Neural progenitor cell (in vitro differentiated cells): Measurements from ENCODE around the gene H6PD. TPM values are rescaled to one million over a fixed set of nuclear protein-coding genes. Genes with fewer than 3 reads are reported as not detected.

ENCODE experiments used
- DNase-seq: peaks from one replicate; pipeline ENCODE4 v3.0.0-alpha.2; 2016; ENCODE audit warnings: low spot score
- H2AFZ ChIP-seq: fragments of 200-600 bp; sonication (generic); replicated peaks from 2 replicates; pipeline ENCODE4 v1.6.1; 2016; ENCODE audit warnings: antibody characterized with exemption
- H3F3A ChIP-seq: fragments of 200-600 bp; sonication (generic); 2 replicates; pipeline ENCODE4 v1.6.1; 2016; ENCODE audit warnings: antibody characterized with exemption, low read depth
- H3K27ac ChIP-seq: fragments of 200-600 bp; sonication (generic); 2 replicates; pipeline ENCODE4 v1.5.1; 2016; ENCODE audit warnings: mild to moderate bottlenecking
- H3K27me3 ChIP-seq: fragments of 200-600 bp; sonication (generic); 2 replicates; pipeline ENCODE4 v1.6.1; 2016; ENCODE audit warnings: mild to moderate bottlenecking, moderate library complexity
- H3K36me3 ChIP-seq: fragments of 200-600 bp; sonication (generic); 2 replicates; pipeline ENCODE4 v1.5.1; 2016
- H3K4me1 ChIP-seq: fragments of 200-600 bp; sonication (generic); 2 replicates; pipeline ENCODE4 v1.6.1; 2016; ENCODE audit warnings: mixed run types
- H3K4me2 ChIP-seq: fragments of 200-600 bp; sonication (generic); 2 replicates; pipeline ENCODE4 v1.6.1; 2016
- H3K4me3 ChIP-seq: fragments of 200-600 bp; sonication (generic); 2 replicates; pipeline ENCODE4 v1.5.1; 2016
- H3K79me2 ChIP-seq: fragments of 200-600 bp; sonication (generic); 2 replicates; pipeline ENCODE4 v1.6.1; 2016; ENCODE audit warnings: low read depth
- H3K9ac ChIP-seq: fragments of 200-600 bp; sonication (generic); 2 replicates; pipeline ENCODE4 v1.6.1; 2016
- H3K9me3 ChIP-seq: fragments of 200-600 bp; sonication (generic); 2 replicates; pipeline ENCODE4 v1.5.1; 2016; ENCODE audit warnings: low read depth
- H4K20me1 ChIP-seq: fragments of 200-600 bp; sonication (generic); 2 replicates; pipeline ENCODE4 v1.6.1; 2016; ENCODE audit warnings: low read depth
- H3K27ac Mint-ChIP-seq: 3 replicates; pipeline ENCODE4 v1.8.0; 2021; ENCODE audit warnings: mixed read lengths
- H3K27me3 Mint-ChIP-seq: 2 replicates; pipeline ENCODE4 v1.8.0; 2022; ENCODE audit warnings: low read depth, mild to moderate bottlenecking, inconsistent platforms, moderate library complexity, mixed read lengths; ENCODE audit not compliant: insufficient read depth
- H3K36me3 Mint-ChIP-seq: 3 replicates; pipeline ENCODE4 v1.8.0; 2021; ENCODE audit warnings: mixed read lengths
- H3K4me1 Mint-ChIP-seq: 3 replicates; pipeline ENCODE4 v1.8.0; 2021; ENCODE audit warnings: mixed read lengths
- H3K4me3 Mint-ChIP-seq: 3 replicates; pipeline ENCODE4 v1.8.0; 2021; ENCODE audit warnings: mild to moderate bottlenecking, moderate library complexity, mixed read lengths
- H3K9me3 Mint-ChIP-seq: 3 replicates; pipeline ENCODE4 v1.8.0; 2020; ENCODE audit warnings: mixed read lengths
- CTCF ChIP-seq: fragments of 200-600 bp; sonication (generic); IDR thresholded peaks from 2 replicates; pipeline ENCODE4 v1.5.1; 2017; ENCODE audit warnings: antibody characterized with exemption, mild to moderate bottlenecking
- EZH2 ChIP-seq: fragments of 200-600 bp; sonication (generic); IDR thresholded peaks from 2 replicates; pipeline ENCODE4 v1.6.1; 2017; ENCODE audit warnings: antibody characterized with exemption, mild to moderate bottlenecking, moderate library complexity
- EZH2phosphoT487 ChIP-seq: fragments of 200-600 bp; sonication (generic); IDR thresholded peaks from 2 replicates; pipeline ENCODE4 v1.6.1; 2017; ENCODE audit warnings: antibody characterized with exemption
- total RNA-seq: library from RNA; depleted of rRNA; stranded (reverse); fragments of >200 nt; gene quantifications from 2 replicates; pipeline ENCODE4 v1.2.3, GENCODE V29; 2015; ENCODE audit warnings: low replicate concordance

The H6PD gene
- total RNA-seq, 1 donor from 2014 or later, result 6.0 TPM

- Histone ChIP-seq H3K79me2 (no peaks in the 10 kb centered on the region), H3K27me3 (no peaks in the 10 kb centered on the region), H3K4me1 (no peaks in the 10 kb centered on the region), H3K27ac (no peak overlapping the region), H3K4me3 (no peak overlapping the region), H4K20me1 (no peaks in the 10 kb centered on the region), H2AFZ (no peak overlapping the region), H3K9ac (no peak overlapping the region), H3K36me3 (no peaks in the 10 kb centered on the region), H3K9me3 (no peaks in the 10 kb centered on the region), H3K4me2 (no peak overlapping the region), H3F3A (no peaks in the 10 kb centered on the region)
- no peak for DNase-seq
- peaks cover 15% of the 10 kb centered on the region for H3K27me3 Mint-ChIP-seq
- peaks cover 9% of the 10 kb centered on the region for H3K9me3 Mint-ChIP-seq
- TF ChIP-seq CTCF, result no peak
- no peak for TF ChIP-seq EZH2phosphoT487
- TF ChIP-seq EZH2, result no peak
- no peak overlapping the region for H3K27ac Mint-ChIP-seq
- H3K36me3 Mint-ChIP-seq, result no peaks in the 10 kb centered on the region
- H3K4me3 Mint-ChIP-seq, result no peak overlapping the region
- H3K4me1 Mint-ChIP-seq, result no peaks in the 10 kb centered on the region
Observed at GRCh38 chr1:9224664-9225410, 9.7 kb upstream of the H6PD start.

GRCh38 chr1:9225411-9225785 is 9.2 kb upstream of the H6PD start:
- Mint-ChIP-seq H3K27ac (no peak overlapping the region), H3K36me3 (no peaks in the 10 kb centered on the region), H3K27me3 (peaks cover 15% of the 10 kb centered on the region), H3K4me1 (no peaks in the 10 kb centered on the region), H3K9me3 (peaks cover 9% of the 10 kb centered on the region), H3K4me3 (no peak overlapping the region)
- no peak for DNase-seq
- Histone ChIP-seq H3K79me2 (no peaks in the 10 kb centered on the region), H3K27me3 (no peaks in the 10 kb centered on the region), H3K36me3 (no peaks in the 10 kb centered on the region), H3F3A (no peaks in the 10 kb centered on the region), H2AFZ (no peak overlapping the region), H3K9ac (no peak overlapping the region), H3K4me1 (no peaks in the 10 kb centered on the region), H3K27ac (no peak overlapping the region), H4K20me1 (no peaks in the 10 kb centered on the region), H3K4me2 (no peak overlapping the region), H3K4me3 (no peak overlapping the region), H3K9me3 (no peaks in the 10 kb centered on the region)
- TF ChIP-seq EZH2phosphoT487 (no peak), CTCF (no peak), EZH2 (no peak)

GRCh38 chr1:9228609-9229008 is 6.0 kb upstream of the H6PD start:
- no peaks in the 10 kb centered on the region for H4K20me1 ChIP-seq
- H3K9me3 Mint-ChIP-seq, result peaks cover 7% of the 10 kb centered on the region
- no peak overlapping the region for H2AFZ ChIP-seq
- no peak for DNase-seq
- no peak overlapping the region for H3K9ac ChIP-seq
- H3K27ac ChIP-seq, result no peak overlapping the region
- peaks cover 7% of the 10 kb centered on the region for H3K4me1 ChIP-seq
- TF ChIP-seq CTCF, result no peak
- no peak for TF ChIP-seq EZH2
- no peak for TF ChIP-seq EZH2phosphoT487
- peaks cover 10% of the 10 kb centered on the region for H3K4me1 Mint-ChIP-seq
- H3K4me2 ChIP-seq, result no peak overlapping the region
- peaks cover 13% of the 10 kb centered on the region for H3K27me3 Mint-ChIP-seq
- no peaks in the 10 kb centered on the region for H3K79me2 ChIP-seq
- H3K36me3 Mint-ChIP-seq, result no peaks in the 10 kb centered on the region
- H3K27ac Mint-ChIP-seq, result no peak overlapping the region
- peaks cover 14% of the 10 kb centered on the region for H3F3A ChIP-seq
- H3K4me3 Mint-ChIP-seq, result no peak overlapping the region
- no peak overlapping the region for H3K4me3 ChIP-seq
- H3K36me3 ChIP-seq, result no peaks in the 10 kb centered on the region
- no peaks in the 10 kb centered on the region for H3K27me3 ChIP-seq
- no peaks in the 10 kb centered on the region for H3K9me3 ChIP-seq
